PC-3 (cell line): ENCODE results near the gene REEP3.

ENCODE experiments used
- EZH2 ChIP-seq: fragments of 300-600 bp; sonication (generic); IDR thresholded peaks from one replicate; pipeline ENCODE4 v1.6.1; 2017; ENCODE audit warnings: antibody characterized with exemption, mild to moderate bottlenecking, low read length; ENCODE audit not compliant: unreplicated experiment
- TF ChIP-seq, protein P1 (sequence below): fragments of 300-600 bp; sonication (generic); conservative IDR thresholded peaks from 2 replicates; pipeline ENCODE4 v1.5.1; 2017; ENCODE audit warnings: antibody characterized with exemption, low read depth, mild to moderate bottlenecking, low read length

- TF ChIP-seq, protein P1, sequence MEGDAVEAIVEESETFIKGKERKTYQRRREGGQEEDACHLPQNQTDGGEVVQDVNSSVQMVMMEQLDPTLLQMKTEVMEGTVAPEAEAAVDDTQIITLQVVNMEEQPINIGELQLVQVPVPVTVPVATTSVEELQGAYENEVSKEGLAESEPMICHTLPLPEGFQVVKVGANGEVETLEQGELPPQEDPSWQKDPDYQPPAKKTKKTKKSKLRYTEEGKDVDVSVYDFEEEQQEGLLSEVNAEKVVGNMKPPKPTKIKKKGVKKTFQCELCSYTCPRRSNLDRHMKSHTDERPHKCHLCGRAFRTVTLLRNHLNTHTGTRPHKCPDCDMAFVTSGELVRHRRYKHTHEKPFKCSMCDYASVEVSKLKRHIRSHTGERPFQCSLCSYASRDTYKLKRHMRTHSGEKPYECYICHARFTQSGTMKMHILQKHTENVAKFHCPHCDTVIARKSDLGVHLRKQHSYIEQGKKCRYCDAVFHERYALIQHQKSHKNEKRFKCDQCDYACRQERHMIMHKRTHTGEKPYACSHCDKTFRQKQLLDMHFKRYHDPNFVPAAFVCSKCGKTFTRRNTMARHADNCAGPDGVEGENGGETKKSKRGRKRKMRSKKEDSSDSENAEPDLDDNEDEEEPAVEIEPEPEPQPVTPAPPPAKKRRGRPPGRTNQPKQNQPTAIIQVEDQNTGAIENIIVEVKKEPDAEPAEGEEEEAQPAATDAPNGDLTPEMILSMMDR = no peak
- no peak for TF ChIP-seq EZH2
Measured at GRCh38 chr10:63670291-63670898, 149.2 kb downstream of the REEP3 start.
